NCI-H2107 treated with DMSO at 0.1 percent for 48 hours (cell line): ENCODE measurements around the gene SHANK2.

Experiments used
- DNase-seq: peaks from one replicate; lab custom pipeline; 2025; ENCODE audit not compliant: unreplicated experiment; lab: John Stamatoyannopoulos, UW

SHANK2 gene

DNA sequence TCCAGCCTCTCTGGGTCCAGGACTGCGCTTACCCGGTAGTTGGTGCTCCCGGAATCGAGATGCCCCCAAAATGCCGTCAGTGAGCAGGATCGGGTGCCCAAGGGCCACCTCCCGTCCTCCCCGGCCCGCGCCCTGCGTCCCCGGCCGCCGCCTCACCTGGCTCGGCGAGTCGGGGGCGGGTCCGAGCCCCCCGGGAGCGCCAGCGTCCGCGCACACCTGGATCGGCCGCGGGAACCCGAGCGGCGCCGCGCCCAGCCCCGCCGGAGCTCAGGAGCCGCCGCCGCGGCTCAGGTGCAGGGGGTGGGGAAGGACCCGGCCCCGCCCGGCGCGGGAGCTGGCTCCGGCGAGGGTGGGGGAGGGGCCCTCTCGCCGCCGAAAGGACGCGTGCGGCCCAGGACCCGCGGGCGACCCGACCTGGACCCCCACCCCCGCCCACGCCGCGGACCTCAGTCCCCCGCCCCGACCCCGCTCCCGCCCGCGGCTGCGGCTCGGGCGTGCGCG, at the start of gene SHANK2:
SHANK2 (minus strand) TSS at position 309 of the 501 bp plus-strand sequence. CDS start 105,251 bp downstream, outside the sequence.
- no peak for DNase-seq

DNA sequence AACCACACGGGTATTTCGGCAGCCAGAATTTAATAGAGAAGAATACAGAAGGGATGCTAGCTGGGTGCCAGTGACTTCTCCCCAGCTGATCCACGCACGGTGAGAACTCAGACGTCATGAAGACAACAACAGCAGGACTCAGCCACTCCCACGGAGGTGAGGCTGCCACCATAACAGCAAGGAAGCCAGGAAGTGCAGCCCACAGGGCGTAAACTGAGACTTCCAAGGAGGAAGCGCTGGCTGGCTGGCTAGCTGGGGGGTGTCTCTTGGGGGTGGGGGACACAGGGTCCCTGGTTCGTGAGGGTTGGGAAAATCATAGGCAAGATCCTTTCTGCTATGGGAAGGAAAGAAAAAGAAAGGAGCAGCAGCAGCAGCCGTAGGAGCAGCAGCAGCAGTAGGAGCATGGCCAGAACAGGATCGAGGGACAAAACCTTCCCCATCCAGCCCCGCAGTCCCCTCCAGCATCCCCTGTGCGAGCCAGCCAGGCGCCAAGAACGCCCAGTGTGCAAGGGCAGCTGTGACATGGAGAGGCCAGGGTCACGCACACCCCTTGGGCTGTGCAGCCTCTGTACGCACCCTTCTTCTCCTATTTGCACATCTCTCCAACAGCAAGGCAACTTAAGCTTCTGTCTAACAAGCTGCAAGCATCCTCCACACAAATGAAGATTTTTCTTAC, 49.6 kb upstream of the SHANK2 start:
- DNase-seq, result no peak

DNA sequence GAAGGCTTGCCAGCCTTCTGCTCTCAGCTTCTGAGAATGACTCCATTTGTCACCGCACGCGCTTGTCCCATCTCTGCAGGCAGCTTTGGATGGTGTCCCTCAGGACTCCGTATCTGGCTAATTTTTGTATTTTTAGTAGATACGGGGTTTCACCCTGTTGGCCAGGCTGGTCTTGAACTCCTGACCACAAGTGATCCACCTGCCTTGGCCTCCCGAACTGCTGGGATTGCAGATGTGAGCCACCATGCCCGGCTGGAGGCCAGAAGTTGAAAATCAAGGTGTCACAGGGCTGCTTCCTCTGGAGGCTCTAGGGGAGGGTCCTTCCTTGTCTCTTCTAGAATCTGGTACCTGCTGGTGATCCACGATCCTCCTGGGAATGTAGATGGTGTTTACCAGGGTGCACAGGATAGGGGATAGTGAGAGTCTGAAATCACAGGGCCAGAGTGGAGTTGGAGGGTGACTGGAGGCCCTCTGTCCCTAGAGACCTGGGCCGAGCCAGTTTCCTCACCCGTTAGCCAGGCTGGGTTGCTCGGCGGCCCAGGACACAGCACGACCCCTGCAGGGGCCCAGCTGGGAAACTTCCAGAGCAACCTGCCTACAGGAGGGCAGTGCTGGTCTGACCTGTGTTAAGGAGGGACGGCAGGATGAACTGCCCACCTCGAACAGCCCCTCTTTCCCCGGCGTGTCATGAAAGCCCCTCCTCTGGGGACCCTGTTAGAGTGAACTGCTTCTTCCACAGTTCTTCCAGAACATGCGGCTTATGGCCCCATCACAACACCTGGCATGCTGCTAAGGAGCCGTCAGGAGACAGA, 48.9 kb upstream of the SHANK2 start:
- DNase-seq, result no peak

DNA sequence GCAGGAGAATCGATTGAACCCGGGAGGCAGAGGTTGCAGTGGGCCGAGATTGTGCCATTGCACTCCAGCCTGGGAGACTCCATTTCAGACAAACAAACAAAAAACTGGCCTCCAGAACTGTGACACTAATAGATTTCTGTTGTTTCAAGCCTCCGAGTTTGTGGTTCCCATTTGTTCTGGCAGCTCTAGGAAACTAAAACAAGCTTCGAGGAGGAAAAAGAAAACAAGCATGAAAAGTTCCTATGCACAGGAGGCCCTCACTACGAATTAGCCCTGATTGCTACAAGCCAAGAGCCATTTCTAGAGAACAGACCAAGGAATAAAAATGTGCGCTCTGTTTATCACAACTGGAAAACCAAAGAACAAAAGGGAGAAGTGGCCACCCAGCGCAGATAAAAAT, 47.8 kb upstream of the SHANK2 start:
- DNase-seq, result no peak

DNA sequence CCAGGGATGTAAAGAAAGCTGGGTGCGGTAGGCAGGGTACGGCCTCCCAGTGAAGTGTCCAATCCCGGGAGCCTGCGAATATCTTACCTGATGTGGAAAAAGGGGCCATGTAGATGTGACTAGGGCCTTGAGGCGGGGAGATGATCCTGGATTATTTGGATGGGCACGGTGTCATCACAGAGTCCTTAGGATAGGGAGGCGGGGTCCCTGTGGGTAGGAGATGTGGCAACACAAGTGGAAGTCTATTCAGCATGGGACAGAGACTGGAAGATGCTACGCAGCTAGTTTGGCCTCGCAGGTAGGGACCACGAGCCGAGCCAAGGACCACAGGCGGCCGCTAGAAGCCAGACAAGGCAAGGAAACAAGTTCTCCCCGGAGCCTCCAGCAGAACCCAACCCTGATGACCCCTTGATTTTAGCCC, 46.4 kb upstream of the SHANK2 start:
- no peak for DNase-seq

DNA sequence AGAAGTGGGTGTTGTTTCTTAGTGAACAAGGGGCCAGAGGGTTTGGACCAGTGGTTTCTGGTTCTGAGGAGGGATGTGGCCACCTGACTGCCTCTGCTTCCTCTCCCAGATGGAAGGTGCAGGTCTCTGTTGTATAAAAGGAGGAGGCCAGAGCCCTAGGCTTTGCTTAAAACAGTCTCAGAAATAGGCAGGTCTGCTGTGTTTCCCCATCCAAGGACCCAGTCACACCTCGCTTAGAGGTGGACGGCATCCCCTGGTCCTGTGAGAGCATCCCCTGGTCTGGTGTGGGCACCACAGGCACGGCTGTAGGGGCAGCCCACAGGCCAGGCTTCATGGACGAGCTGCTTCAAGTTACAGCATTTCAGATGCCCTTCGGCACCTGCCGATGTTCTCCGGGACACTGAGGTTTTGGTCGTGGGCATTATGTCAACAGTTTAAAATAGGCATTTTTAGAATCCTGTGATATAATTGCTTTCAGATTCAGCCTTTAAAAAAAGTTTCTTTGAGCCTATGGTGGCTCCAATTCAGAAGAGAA, 45.7 kb upstream of the SHANK2 start:
- DNase-seq, result no peak

DNA sequence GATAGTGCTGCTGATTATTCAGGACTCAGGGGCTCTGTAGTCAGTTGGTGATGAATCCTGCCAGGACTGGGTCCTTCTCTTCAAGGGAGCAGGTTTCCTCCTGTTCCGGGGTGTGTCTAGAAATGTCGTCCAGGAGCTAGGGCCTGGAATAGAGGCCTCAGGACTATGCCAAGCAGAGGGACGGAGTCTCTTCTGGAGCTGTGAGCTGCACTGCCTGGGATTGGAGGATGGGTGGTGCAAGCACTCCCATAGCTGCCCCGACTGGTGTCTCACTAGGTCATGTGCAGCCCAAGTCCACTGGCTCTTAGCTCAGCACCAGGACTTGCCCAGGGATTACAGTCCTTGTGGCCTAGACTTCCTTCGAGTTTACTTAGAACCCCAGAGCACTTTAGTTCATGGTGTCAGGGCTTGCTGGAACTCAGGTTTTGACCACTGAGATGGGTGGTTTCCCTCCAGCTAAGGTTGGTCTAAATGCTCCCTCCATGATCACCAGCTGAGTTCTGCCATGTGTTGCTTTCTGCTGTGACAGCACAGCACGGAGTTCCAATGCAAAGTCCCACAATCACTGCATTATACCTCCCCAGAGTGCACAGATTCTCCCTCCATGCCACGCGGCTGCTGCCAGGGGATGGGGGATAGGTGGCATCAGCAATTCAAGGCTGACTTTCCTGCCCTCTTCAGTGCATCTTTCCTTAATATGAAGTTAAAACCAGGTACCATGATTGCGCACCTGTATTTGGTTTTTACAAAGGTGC, 42.6 kb upstream of the SHANK2 start:
- DNase-seq, result no peak

DNA sequence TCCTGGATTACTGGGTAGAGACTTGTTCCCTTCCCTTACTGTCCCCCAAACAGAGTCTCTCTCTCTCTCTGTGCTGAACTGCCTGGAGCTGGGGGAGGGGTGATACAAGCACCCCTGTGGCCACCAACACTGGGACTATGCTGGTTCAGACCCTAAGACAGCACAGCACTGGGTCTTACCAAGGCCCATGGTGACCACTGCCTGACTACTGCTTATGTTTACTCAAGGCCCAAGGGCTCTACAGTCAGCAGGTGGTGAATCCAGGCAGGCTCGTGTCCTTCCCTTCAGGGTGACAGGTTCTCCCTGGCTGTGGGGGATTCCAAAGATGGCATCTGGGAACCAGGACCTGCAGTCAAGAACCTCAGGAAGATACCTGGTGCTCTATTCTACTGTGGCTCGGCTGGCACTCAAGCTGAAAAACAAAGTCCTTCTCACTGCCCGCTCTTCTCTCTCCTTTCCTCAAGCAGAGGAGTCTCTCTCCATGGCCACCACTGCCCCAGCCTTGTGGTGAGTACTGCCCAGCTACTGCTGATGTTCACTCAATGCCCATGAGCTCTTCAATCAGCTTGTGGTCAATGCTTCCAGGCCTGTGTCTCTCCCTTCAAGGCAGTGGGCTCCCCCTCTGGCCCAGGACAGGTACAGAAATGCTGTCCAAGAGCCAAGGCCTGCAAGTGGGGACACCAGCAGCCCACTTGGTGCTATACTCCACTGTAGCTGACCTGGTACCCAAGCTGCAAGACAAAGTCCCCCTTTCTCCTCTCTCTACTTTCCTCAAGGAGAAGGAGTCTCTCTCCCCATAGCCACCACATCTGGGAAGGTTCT, 41.8 kb upstream of the SHANK2 start:
- no peak for DNase-seq

DNA sequence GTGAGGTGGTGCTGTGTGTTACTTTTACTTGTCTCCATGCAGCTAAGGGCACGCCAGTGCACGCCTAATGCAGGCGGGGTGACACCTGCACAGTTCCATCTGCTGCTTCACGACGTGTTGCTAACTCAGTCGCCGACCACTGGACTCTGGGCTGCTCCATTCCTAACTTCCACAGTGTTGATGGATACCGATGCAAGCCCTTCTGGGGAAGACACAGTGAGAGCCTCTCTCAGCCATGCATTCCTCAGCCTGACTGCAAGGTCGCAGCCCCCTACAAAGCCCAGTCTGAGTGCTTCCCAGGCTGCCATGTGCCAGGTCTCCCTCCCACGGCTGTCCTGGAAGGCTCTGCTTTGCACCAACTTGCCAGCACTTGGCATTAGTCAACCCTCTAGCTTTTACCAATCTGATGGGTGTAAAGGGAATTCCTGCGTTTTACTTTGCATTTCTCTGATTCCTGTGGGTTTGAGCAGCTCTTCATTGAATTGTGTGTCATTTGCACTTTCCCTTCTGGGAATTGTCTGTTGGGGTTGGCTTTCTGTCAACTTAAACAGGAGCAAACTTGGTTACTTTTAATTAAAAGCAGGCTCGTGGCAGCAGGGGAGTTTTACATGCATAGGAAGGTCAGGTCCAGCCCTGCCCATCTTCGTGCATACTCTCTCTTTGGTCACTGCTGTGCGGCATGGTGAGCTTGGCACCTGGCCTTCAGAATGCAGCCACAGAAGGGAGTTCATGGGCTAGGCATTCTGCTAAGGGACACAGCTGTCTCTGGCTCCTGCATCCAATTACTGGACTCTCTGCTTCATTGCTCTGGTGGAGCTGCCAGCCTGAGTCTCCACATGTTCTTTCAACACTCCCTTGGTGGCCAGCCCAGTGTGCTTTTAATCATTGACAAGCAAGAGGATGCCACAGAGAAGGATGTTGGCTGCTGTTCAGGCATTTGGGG, 34.6 kb upstream of the SHANK2 start:
- DNase-seq, result no peak

DNA sequence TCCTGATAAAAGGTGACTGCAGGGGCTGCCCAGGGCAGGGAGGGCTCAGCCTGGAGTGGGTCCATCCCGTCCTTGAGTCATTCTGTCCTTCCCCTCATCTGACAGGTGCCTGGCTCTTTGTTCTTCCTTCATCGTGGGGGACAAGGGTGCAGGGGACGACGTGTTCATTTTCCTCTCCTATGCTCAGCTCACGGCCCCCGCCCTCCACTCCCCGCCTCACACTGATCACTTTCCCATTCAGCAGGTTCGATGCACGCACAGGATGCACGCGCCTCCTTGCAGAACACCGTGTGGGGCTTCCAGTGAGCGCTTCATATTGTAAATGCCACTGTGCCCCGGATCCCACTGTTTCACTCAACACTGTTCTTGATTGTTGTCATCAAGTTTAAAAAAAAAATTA, 32.7 kb upstream of the SHANK2 start:
- DNase-seq, result no peak

DNA sequence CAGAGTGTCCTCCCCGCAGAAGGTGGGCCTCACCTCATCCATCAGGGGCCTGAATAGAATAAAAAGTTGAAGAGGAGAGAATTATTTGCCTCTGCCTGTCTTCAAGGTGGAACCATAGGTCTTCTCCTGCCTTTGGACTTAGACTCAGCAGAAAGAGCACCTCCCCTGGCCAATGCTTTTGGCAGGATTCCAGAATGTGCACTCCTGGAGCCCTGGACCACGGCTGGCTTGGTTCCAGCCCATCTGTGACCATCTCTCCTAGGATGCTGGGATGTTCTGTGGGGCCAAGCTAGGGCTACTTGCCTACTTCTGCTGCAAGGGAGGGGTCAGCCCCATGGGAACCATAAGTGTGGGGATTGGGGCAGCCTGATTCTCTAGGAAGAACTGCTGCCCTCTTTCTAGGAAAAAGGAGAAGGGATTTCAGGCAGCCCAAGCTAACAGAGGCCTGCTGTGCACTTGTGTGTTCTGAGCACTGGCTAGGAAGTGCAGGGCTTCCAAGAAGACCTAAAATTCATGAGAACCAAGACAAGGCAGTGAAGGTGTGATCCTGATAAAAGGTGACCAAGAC, 32.2 kb upstream of the SHANK2 start:
- no peak for DNase-seq

DNA sequence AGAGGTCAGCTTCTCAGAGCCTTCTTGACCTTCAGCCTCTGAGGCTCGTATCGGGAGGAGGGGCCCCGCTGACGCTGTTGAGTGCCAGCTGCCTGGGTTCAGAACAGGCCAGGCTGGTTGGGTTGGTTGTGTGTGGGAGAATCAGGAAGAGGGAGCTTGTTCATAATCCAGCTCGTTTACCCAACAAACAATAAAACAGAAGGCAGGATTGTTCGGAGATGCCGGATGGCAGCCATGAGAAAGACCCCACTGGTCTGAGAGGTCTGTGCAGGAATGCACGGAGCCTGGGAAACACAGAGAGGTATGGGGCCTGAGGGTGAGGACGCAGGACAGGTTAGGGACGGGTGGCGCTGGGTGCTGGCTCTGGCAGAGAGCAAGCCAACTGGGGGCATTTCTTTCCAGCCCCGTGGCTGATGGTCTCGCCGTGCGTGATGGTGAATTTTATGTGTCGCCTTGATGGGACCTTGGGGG, 31.6 kb upstream of the SHANK2 start:
- DNase-seq, result no peak

DNA sequence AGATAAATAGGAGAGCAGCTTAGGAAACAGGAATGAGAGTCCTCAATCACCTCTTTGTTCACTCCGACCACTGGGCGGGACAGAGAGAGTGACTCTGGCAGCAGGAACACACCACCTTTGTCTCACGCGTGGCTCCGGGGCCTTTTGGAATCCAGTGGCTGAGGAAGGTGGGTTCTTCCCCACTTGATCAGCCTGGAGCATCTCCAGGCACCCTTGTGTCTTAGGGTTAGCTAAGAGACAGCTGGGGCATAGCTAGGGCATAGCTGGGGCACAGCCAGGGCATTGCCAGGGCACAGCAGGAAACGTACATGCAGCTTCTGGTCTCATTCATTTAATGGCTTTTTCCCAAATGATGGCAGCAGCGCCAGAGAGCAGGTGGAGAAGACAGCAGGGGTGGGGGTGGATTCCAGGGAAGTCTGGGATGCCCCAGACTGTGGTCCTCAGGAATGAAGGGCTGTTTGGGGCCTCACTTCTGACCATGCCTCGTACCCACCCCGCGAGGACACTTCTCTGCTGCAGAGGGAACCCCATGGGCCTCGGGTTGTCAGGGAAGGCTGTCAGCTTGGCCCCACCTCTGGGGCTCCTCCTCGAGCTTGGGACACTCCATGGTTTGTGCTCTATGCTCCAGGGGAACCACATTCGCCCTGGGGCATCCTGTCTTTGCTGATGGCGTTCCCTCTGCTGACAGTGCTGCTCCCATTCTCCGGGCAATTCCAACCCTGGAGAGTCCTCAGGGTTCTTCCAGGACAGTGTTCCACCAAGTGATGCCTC, 30.4 kb upstream of the SHANK2 start:
- DNase-seq, result no peak

DNA sequence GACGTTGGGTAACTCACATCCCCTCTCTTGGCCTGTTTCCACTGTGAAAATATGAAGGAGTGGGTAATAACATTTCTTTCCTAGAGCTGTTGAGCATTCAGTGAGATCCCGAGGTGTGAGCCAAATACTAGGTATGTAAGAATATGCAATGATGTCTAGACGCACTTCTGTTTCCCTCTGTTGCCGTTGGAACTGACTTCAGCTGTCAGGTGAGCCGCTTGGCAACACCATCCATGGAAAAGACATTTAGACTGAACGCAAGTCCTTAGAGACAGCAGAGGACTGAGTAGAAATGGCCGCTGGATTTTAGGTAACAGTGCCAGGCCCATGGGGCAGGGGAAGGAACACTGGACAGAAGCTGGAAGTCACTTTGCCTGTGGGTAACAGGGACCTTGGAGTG, 29.5 kb upstream of the SHANK2 start:
- no peak for DNase-seq

DNA sequence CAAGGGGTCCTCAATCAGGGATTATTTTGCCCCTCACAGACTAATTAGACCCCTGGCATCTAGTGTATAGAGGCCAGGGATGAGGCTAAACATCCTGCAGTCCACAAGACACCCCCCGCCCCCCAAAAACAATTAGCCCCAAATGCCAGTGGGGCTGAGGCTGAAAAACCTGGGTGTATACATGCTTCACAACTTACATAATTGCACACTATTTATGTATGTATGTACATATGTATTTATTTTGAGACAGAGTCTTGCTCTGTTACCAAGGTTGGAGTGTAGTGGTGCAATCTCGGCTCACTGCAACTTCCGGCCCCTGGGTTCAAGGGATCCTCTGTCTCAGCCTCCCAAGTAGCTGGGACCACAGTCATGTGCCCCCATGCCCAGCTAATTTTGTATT, 28.8 kb upstream of the SHANK2 start:
- no peak for DNase-seq

DNA sequence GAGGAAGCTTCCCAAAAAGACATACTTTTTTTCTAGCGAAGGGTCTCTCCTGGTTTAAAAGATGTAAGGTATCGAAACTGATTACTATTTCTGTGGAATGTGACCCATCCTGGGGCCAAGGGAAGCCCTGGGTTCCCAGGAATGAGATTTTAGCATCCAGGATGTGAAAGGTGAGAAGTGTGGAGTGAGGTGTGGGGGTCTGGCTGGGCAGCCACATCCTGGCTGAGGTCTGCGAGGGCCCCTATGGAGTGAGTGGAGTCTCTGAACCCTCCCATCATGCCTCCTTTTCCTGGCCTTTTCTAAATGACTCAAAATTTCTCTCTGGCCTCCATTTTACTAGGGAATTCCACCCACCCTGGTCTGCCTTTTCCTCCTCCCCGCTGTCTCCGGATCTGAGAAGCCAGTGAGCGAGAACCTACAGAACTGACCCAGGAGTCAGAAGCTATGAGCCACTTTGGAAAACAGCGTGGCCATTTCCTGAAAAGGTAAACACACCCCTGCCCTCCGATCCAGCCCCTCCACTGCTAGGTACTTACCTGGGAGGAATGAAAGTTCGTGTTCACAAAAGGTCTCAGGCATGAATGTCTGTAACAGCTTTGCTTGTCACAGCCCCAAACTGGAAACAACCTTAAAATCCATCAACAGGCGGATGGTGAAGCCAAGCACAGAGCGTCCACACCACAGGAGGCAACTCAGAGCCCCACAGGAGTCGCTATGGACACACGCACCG, 27.7 kb upstream of the SHANK2 start:
- no peak for DNase-seq

DNA sequence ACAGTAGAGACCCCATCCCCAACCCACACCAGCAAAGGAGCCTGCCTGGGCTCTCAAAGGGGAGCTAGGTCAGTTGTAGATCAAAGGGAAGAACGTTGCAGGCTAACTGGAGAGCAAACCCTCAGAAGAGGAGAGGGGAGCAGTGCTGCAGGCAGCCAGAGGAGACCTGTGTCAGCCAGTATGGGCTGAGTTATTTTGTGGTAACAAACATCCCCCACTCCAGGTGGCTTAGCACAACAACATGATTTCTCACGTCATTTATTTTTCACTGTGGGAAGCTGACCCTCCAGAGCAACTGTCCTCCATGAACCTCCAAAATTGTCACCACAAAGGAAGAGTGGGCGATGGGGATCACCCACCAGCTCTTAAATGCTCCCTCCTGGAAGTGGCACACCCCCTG, 19.8 kb upstream of the SHANK2 start:
- no peak for DNase-seq
